ENCODE data around the gene GAREM2.
"Not testable (repeated sequence)": the region's sequence is repeated elsewhere in the genome, so short reads cannot be mapped to it uniquely, and the experiment has no call there.

- TF ChIP-seq, protein P1, sequence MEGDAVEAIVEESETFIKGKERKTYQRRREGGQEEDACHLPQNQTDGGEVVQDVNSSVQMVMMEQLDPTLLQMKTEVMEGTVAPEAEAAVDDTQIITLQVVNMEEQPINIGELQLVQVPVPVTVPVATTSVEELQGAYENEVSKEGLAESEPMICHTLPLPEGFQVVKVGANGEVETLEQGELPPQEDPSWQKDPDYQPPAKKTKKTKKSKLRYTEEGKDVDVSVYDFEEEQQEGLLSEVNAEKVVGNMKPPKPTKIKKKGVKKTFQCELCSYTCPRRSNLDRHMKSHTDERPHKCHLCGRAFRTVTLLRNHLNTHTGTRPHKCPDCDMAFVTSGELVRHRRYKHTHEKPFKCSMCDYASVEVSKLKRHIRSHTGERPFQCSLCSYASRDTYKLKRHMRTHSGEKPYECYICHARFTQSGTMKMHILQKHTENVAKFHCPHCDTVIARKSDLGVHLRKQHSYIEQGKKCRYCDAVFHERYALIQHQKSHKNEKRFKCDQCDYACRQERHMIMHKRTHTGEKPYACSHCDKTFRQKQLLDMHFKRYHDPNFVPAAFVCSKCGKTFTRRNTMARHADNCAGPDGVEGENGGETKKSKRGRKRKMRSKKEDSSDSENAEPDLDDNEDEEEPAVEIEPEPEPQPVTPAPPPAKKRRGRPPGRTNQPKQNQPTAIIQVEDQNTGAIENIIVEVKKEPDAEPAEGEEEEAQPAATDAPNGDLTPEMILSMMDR (IDR thresholded peaks at IDR 0.05; ENCODE audit: insufficient read depth, low read depth, low read length), result not testable (repeated sequence)
- TF ChIP-seq EZH2 (IDR thresholded peaks at IDR 0.05; ENCODE audit: insufficient read depth, low read length), result not testable (repeated sequence)
Observed at GRCh38 chr2:26166541-26166940, 6.3 kb upstream of the GAREM2 start.
